Suprapubic skin (tissue), 4 donors: Measurements from ENCODE around the gene KREMEN1.

Source experiments
- CTCF ChIP-seq, 2 donors: fragments of 200-600 bp in 1 of 2; fragments of 450-650 bp in 1 of 2; sonication (generic) in 1 of 2; IDR thresholded peaks; one replicate each; pipeline ENCODE4 v1.5.1; 2016 to 2019; ENCODE audit warnings: antibody characterized with exemption in 2 of 2, mild to moderate bottlenecking in 1 of 2, moderate library complexity in 1 of 2
- EP300 ChIP-seq: sonication (generic); formaldehyde crosslinking; IDR thresholded peaks from one replicate; pipeline ENCODE4 v1.6.1; 2017; ENCODE audit warnings: antibody characterized with exemption
- POLR2AphosphoS5 ChIP-seq, 3 donors: sonication (generic); formaldehyde crosslinking; IDR thresholded peaks; one replicate each; pipeline ENCODE4 v1.6.1; 2017; ENCODE audit warnings: antibody characterized with exemption in 3 of 3

- TF ChIP-seq CTCF (IDR thresholded peaks at IDR 0.05): no peak
- TF ChIP-seq POLR2AphosphoS5 (IDR thresholded peaks at IDR 0.05): no peak
- no peak for TF ChIP-seq EP300
These were observed 77.2 kb downstream of the KREMEN1 start for GRCh38 chr22:29149841-29150555.
